Measurements from ENCODE around the gene USP9X.
"Not testable (repeated sequence)": the region's sequence is repeated elsewhere in the genome, so short reads cannot be mapped to it uniquely, and the experiment has no call there.

The USP9X gene

DNA sequence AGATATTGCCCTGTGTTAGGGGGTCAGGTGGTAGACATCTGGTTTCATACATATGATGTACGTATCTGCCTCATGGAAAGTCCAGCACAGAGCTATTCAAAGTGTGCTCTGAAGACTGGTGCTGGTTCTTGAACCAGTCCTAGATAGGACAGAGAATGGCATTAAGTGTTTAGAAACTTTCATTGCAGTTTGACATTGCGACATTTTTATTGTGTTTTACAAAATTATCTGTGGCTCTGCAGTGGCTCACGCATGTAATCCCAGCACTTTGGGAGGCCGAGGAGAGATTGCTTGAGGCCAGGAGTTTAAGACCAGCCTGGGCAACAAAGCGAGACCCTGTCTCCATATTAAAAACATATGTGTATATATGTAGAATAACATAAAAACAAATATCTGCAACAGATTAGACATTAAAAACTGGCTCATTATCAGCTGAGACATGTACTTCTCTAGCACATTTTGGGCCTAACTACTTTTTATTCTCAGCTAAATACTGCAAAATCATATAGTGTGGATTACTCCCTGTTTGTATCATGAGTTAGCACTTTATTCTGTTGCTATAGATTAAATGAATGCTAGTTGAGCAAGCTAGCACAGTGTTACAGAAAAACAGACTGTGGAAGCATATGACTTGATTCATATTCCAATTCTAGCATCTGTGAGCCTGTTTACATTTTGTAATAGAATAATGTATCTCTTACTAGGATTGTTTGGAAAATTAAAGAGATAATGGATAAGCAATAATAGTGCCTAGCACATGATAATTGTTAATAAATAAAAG lies 57.1 kb downstream of the USP9X start:
- Histone ChIP-seq H3K4me3 (ENCODE audit: low read length) (no peak overlapping the region), H3K9ac (ENCODE audit: low read length) (no peak overlapping the region), H3K27me3 (ENCODE audit: control insufficient read depth, insufficient read depth, low read length) (no peaks in the 10 kb centered on the region), H3K4me1 (ENCODE audit: control insufficient read depth, insufficient read depth, low read length) (no peaks in the 10 kb centered on the region), H3K9me3 (ENCODE audit: control insufficient read depth, low read length) (no peaks in the 10 kb centered on the region), H3K36me3 (ENCODE audit: control insufficient read depth, insufficient read depth, low read length) (no peaks in the 10 kb centered on the region)

- Histone ChIP-seq H3K9ac (ENCODE audit: low read length) (no peak overlapping the region), H3K4me1 (ENCODE audit: control insufficient read depth, insufficient read depth, low read length) (no peaks in the 10 kb centered on the region), H3K36me3 (ENCODE audit: control insufficient read depth, insufficient read depth, low read length) (no peaks in the 10 kb centered on the region), H3K9me3 (ENCODE audit: control insufficient read depth, low read length) (no peaks in the 10 kb centered on the region), H3K4me3 (ENCODE audit: low read length) (no peak overlapping the region), H3K27me3 (ENCODE audit: control insufficient read depth, insufficient read depth, low read length) (no peaks in the 10 kb centered on the region)
These were observed 59.6 kb downstream of the USP9X start for GRCh38 chrX:41144873-41145272.

DNA sequence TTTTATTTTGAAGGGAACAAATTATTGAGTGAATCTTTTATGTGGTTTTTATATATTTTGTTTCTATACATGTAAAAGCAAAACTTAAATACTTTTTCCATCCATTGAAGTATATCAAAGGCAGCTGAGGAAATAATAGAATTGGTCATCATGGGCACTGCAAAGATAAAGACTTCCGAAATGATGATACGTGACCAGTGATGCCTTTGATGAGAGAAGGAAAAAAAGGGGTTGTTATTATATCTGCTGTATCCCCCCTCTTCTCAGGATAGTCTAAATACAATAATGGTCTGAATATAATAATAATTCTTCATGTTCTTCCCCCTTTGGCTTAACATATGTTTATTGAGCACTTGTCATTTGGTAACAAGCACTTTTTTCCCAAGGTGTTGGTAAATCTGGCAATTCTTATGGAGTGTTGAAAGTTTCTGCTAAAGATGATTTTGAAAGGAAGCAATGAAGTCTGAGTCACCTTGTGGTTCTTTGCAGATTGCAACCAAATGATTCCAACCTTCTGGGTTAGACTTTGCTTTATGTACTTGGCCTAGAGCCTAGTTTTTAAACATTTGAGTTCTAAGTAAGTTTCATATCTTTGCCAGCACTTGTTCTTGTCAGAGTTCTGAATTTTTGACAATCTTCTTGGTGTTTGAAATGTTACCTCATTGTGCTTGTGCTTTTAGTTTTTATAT lies 60.8 kb downstream of the USP9X start:
- no peaks in the 10 kb centered on the region for H3K36me3 ChIP-seq (ENCODE audit: control insufficient read depth, insufficient read depth, low read length)
- no peaks in the 10 kb centered on the region for H3K4me1 ChIP-seq (ENCODE audit: control insufficient read depth, insufficient read depth, low read length)
- H3K4me3 ChIP-seq (ENCODE audit: low read length), result no peak overlapping the region
- no peak overlapping the region for H3K9ac ChIP-seq (ENCODE audit: low read length)
- H3K9me3 ChIP-seq (ENCODE audit: control insufficient read depth, low read length), result no peaks in the 10 kb centered on the region
- H3K27me3 ChIP-seq (ENCODE audit: control insufficient read depth, insufficient read depth, low read length), result no peaks in the 10 kb centered on the region

GRCh38 chrX:41148553-41148952 lies 63.3 kb downstream of the USP9X start:
- no peaks in the 10 kb centered on the region for H3K9me3 ChIP-seq (ENCODE audit: control insufficient read depth, low read length)
- no peak overlapping the region for H3K4me3 ChIP-seq (ENCODE audit: low read length)
- no peaks in the 10 kb centered on the region for H3K27me3 ChIP-seq (ENCODE audit: control insufficient read depth, insufficient read depth, low read length)
- H3K36me3 ChIP-seq (ENCODE audit: control insufficient read depth, insufficient read depth, low read length), result no peaks in the 10 kb centered on the region
- H3K4me1 ChIP-seq (ENCODE audit: control insufficient read depth, insufficient read depth, low read length), result no peaks in the 10 kb centered on the region
- no peak overlapping the region for H3K9ac ChIP-seq (ENCODE audit: low read length)

- H3K9me3 ChIP-seq (ENCODE audit: control insufficient read depth, low read length), result no peaks in the 10 kb centered on the region
- H3K9ac ChIP-seq (ENCODE audit: low read length), result no peak overlapping the region
- H3K36me3 ChIP-seq (ENCODE audit: control insufficient read depth, insufficient read depth, low read length), result no peaks in the 10 kb centered on the region
- no peaks in the 10 kb centered on the region for H3K4me1 ChIP-seq (ENCODE audit: control insufficient read depth, insufficient read depth, low read length)
- no peaks in the 10 kb centered on the region for H3K27me3 ChIP-seq (ENCODE audit: control insufficient read depth, insufficient read depth, low read length)
- no peak overlapping the region for H3K4me3 ChIP-seq (ENCODE audit: low read length)
These were observed 64.8 kb downstream of the USP9X start for GRCh38 chrX:41150043-41150442.

- H3K4me3 ChIP-seq (ENCODE audit: low read length); H3K36me3 ChIP-seq (ENCODE audit: control insufficient read depth, insufficient read depth, low read length); H3K9me3 ChIP-seq (ENCODE audit: control insufficient read depth, low read length); H3K4me1 ChIP-seq (ENCODE audit: control insufficient read depth, insufficient read depth, low read length); H3K27me3 ChIP-seq (ENCODE audit: control insufficient read depth, insufficient read depth, low read length); H3K9ac ChIP-seq (ENCODE audit: low read length): not testable (repeated sequence)
These were observed 66.5 kb downstream of the USP9X start for GRCh38 chrX:41151726-41152125.

DNA sequence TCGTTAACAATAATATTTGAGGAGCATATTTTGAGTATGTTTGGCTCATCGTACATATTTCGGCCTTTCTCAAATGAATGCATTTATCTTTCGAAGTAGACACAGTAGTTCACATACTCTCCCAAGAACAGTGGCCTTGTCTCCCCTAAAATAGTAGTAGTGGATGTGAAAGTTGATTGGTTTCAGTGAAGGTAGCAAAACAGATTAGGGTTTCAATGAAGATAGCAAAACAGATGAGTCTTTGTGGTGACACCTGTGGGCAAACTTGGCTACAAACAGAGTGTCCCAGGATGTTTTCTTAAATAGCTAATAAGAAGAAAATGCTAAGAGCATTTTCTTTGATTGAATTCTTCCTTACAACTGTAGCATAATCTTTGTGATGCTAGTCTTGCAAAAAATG lies 67.0 kb downstream of the USP9X start:
- Histone ChIP-seq H3K9me3 (ENCODE audit: control insufficient read depth, low read length) (no peaks in the 10 kb centered on the region), H3K36me3 (ENCODE audit: control insufficient read depth, insufficient read depth, low read length) (no peaks in the 10 kb centered on the region), H3K9ac (ENCODE audit: low read length) (no peak overlapping the region), H3K4me3 (ENCODE audit: low read length) (no peak overlapping the region), H3K4me1 (ENCODE audit: control insufficient read depth, insufficient read depth, low read length) (no peaks in the 10 kb centered on the region), H3K27me3 (ENCODE audit: control insufficient read depth, insufficient read depth, low read length) (no peaks in the 10 kb centered on the region)

DNA sequence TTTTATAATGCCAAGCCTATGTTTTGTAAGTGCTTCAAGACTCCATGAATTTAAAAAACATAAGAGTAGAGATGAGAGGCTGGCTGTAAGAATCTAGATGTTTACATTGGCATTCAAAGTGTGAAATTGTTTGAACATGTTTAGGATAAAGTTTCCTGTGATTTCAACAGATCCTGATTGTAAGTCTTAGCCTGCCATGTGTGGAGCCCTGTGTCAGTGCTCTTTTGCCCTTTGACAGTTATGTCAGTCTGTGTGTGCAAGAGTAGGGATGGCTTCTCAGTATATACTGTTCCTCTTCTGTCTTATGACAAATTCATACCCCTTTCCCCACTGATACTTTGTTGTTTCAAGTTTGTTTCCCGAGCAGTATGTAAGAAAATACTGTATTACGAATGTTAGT lies 68.2 kb downstream of the USP9X start:
- Histone ChIP-seq H3K36me3 (ENCODE audit: control insufficient read depth, insufficient read depth, low read length) (no peaks in the 10 kb centered on the region), H3K27me3 (ENCODE audit: control insufficient read depth, insufficient read depth, low read length) (no peaks in the 10 kb centered on the region), H3K9me3 (ENCODE audit: control insufficient read depth, low read length) (no peaks in the 10 kb centered on the region), H3K9ac (ENCODE audit: low read length) (no peak overlapping the region), H3K4me3 (ENCODE audit: low read length) (no peak overlapping the region), H3K4me1 (ENCODE audit: control insufficient read depth, insufficient read depth, low read length) (no peaks in the 10 kb centered on the region)

DNA sequence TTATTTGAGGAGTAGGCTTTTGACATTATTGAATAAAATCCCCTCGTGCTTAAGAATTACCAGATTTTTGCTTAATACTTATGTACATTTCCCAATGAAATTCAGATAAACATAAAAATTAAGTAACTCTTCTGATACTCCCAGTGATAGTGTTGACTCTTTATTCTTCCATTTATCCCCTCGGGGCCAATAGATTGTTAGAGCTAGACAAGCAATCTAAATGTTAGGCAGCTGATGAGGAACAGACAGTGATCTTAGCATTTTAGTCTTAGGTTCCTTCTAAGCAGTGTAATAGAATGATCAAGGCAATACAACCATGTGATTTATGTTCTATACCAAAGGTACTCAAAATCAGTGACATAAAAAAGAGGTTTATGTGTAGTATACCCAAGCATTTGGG lies 68.7 kb downstream of the USP9X start:
- H3K4me1 ChIP-seq (ENCODE audit: control insufficient read depth, insufficient read depth, low read length), result no peaks in the 10 kb centered on the region
- H3K27me3 ChIP-seq (ENCODE audit: control insufficient read depth, insufficient read depth, low read length), result no peaks in the 10 kb centered on the region
- no peak overlapping the region for H3K9ac ChIP-seq (ENCODE audit: low read length)
- H3K36me3 ChIP-seq (ENCODE audit: control insufficient read depth, insufficient read depth, low read length), result no peaks in the 10 kb centered on the region
- no peak overlapping the region for H3K4me3 ChIP-seq (ENCODE audit: low read length)
- no peaks in the 10 kb centered on the region for H3K9me3 ChIP-seq (ENCODE audit: control insufficient read depth, low read length)

- Histone ChIP-seq H3K27me3 (ENCODE audit: control insufficient read depth, insufficient read depth, low read length) (no peaks in the 10 kb centered on the region), H3K36me3 (ENCODE audit: control insufficient read depth, insufficient read depth, low read length) (no peaks in the 10 kb centered on the region), H3K9me3 (ENCODE audit: control insufficient read depth, low read length) (no peaks in the 10 kb centered on the region), H3K9ac (ENCODE audit: low read length) (no peak overlapping the region), H3K4me3 (ENCODE audit: low read length) (no peak overlapping the region), H3K4me1 (ENCODE audit: control insufficient read depth, insufficient read depth, low read length) (no peaks in the 10 kb centered on the region)
These were observed 79.2 kb downstream of the USP9X start for GRCh38 chrX:41164449-41164848.

- Histone ChIP-seq H3K9me3 (ENCODE audit: control insufficient read depth, low read length) (no peaks in the 10 kb centered on the region), H3K36me3 (ENCODE audit: control insufficient read depth, insufficient read depth, low read length) (no peaks in the 10 kb centered on the region), H3K4me1 (ENCODE audit: control insufficient read depth, insufficient read depth, low read length) (no peaks in the 10 kb centered on the region), H3K27me3 (ENCODE audit: control insufficient read depth, insufficient read depth, low read length) (no peaks in the 10 kb centered on the region), H3K4me3 (ENCODE audit: low read length) (no peak overlapping the region), H3K9ac (ENCODE audit: low read length) (no peak overlapping the region)
These were observed 82.6 kb downstream of the USP9X start for GRCh38 chrX:41167888-41168287.

DNA sequence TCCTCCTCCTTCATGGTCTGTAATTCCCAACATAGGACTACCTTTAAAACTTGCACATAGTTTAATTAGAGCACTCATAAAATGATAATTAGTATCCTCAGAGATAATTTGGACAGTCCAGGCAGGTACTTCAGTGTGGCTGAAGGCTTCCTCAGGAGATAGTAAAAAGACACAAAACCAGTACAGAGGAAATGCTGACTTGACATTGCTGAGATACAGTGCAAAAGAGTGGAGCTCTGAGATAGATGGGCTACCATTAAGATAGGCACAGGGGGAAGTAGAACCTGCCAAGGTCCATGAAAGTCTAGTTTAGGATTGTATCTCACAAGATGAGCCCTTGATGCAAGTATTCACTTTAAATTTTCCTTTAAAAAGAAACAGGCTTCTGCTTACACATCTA lies 91.0 kb downstream of the USP9X start:
- Histone ChIP-seq H3K9ac (ENCODE audit: low read length) (no peak overlapping the region), H3K4me3 (ENCODE audit: low read length) (no peak overlapping the region), H3K4me1 (ENCODE audit: control insufficient read depth, insufficient read depth, low read length) (peaks cover 7% of the 10 kb centered on the region), H3K9me3 (ENCODE audit: control insufficient read depth, low read length) (no peaks in the 10 kb centered on the region), H3K36me3 (ENCODE audit: control insufficient read depth, insufficient read depth, low read length) (no peaks in the 10 kb centered on the region), H3K27me3 (ENCODE audit: control insufficient read depth, insufficient read depth, low read length) (no peaks in the 10 kb centered on the region)

All from mucosa of stomach (tissue), 1 donor.